Neural cell (in vitro differentiated cells): ENCODE measurements around the gene ADAMTSL2. TPM values are rescaled to one million over a fixed set of nuclear protein-coding genes. Genes with fewer than 3 reads are reported as not detected.

Experiments used
- H2AFZ ChIP-seq: fragments of 200-600, 300-800 bp; sonication (generic), shearing (Covaris generic); 2 replicates; pipeline ENCODE4 v1.6.0; 2014; ENCODE audit warnings: low read depth, mild to moderate bottlenecking, antibody characterized with exemption, low read length, moderate library complexity
- H3F3A ChIP-seq: fragments of 200-600 bp; shearing (Covaris generic); 2 replicates; pipeline ENCODE4 v1.6.1; 2016; ENCODE audit warnings: mild to moderate bottlenecking, moderate library complexity, mixed read lengths, antibody characterized with exemption, low read length; ENCODE audit not compliant: insufficient read depth, poor library complexity, severe bottlenecking
- H3K27ac ChIP-seq: fragments of 200-600, 300-800 bp; sonication (generic), shearing (Covaris generic); 2 replicates; pipeline ENCODE4 v1.5.1; 2014; ENCODE audit warnings: mild to moderate bottlenecking, low read length, moderate library complexity
- H3K27me3 ChIP-seq: fragments of 300-800, 200-600 bp; sonication (generic), shearing (Covaris generic); 2 replicates; pipeline ENCODE4 v1.6.0; 2014; ENCODE audit warnings: mild to moderate bottlenecking, low read depth, low read length, moderate library complexity; ENCODE audit not compliant: insufficient read depth
- H3K36me3 ChIP-seq: fragments of 300-800, 200-600 bp; sonication (generic), shearing (Covaris generic); 2 replicates; pipeline ENCODE4 v1.5.1; 2014; ENCODE audit warnings: mild to moderate bottlenecking, antibody characterized with exemption, low read length, moderate library complexity; ENCODE audit not compliant: insufficient read depth
- H3K4me2 ChIP-seq: fragments of 300-800, 200-600 bp; sonication (generic), shearing (Covaris generic); 2 replicates; pipeline ENCODE4 v1.6.0; 2014; ENCODE audit warnings: mild to moderate bottlenecking, low read length
- H3K4me3 ChIP-seq: fragments of 300-800, 200-600 bp; sonication (generic), shearing (Covaris generic); 2 replicates; pipeline ENCODE4 v1.5.1; 2014; ENCODE audit warnings: mild to moderate bottlenecking, low read length, moderate library complexity
- H3K79me2 ChIP-seq: fragments of 200-600 bp; shearing (Covaris generic); replicated peaks from 2 replicates; pipeline ENCODE4 v1.6.0; 2014; ENCODE audit warnings: mild to moderate bottlenecking, low read length, moderate library complexity; ENCODE audit not compliant: insufficient read depth
- H3K9ac ChIP-seq: fragments of 300-800, 200-600 bp; sonication (generic), shearing (Covaris generic); 2 replicates; pipeline ENCODE4 v1.6.1; 2016; ENCODE audit warnings: mild to moderate bottlenecking, low read length, mixed read lengths
- H3K9me2 ChIP-seq: fragments of 200-600 bp; shearing (Covaris generic); 2 replicates; pipeline ENCODE4 v1.6.1; 2016; ENCODE audit warnings: mild to moderate bottlenecking, low read length, mixed read lengths; ENCODE audit not compliant: insufficient read depth
- H3K9me3 ChIP-seq: fragments of 200-600, 300-800 bp; sonication (generic), shearing (Covaris generic); 2 replicates; pipeline ENCODE4 v1.6.1; 2016; ENCODE audit warnings: mild to moderate bottlenecking, mixed run types, low read length, moderate library complexity, mixed read lengths
- H4K20me1 ChIP-seq: fragments of 200-600 bp; shearing (Covaris generic); 2 replicates; pipeline ENCODE4 v1.6.1; 2016; ENCODE audit warnings: mild to moderate bottlenecking, mixed run types; ENCODE audit not compliant: insufficient read depth
- EP300 ChIP-seq: fragments of 450-650 bp; conservative IDR thresholded peaks from 2 replicates; pipeline ENCODE4 v1.6.1; 2014; ENCODE audit warnings: antibody characterized with exemption, mild to moderate bottlenecking, moderate library complexity; ENCODE audit not compliant: poor library complexity, severe bottlenecking
- EZH2 ChIP-seq: fragments of 200-600, 300-800 bp; shearing (Covaris generic), sonication (generic); IDR thresholded peaks from 2 replicates; pipeline ENCODE4 v1.6.1; 2014; ENCODE audit warnings: antibody characterized with exemption, low read length, borderline replicate concordance, mild to moderate bottlenecking; ENCODE audit not compliant: insufficient read depth, poor library complexity, severe bottlenecking
- MXI1 ChIP-seq: fragments of 450-650 bp; conservative IDR thresholded peaks from 2 replicates; pipeline ENCODE4 v1.6.1; 2014; ENCODE audit warnings: antibody characterized with exemption, mild to moderate bottlenecking; ENCODE audit not compliant: poor library complexity, severe bottlenecking
- POLR2AphosphoS5 ChIP-seq: IDR thresholded peaks from 2 replicates; pipeline ENCODE4 v1.6.1; 2012
- RAD21 ChIP-seq: fragments of 450-650 bp; conservative IDR thresholded peaks from 2 replicates; pipeline ENCODE4 v1.6.1; 2014; ENCODE audit warnings: antibody characterized with exemption, mild to moderate bottlenecking, moderate library complexity
- SMC3 ChIP-seq: fragments of 450-650 bp; conservative IDR thresholded peaks from 2 replicates; pipeline ENCODE4 v1.6.1; 2014; ENCODE audit warnings: antibody characterized with exemption, mild to moderate bottlenecking, moderate library complexity; ENCODE audit not compliant: poor library complexity
- TAF1 ChIP-seq: IDR thresholded peaks from 2 replicates; pipeline ENCODE4 v1.6.1; 2012; ENCODE audit warnings: low read depth
- polyA plus RNA-seq: library from polyadenylated mRNA; depleted of rRNA; stranded (reverse); fragments of >200 nt; gene quantifications from 2 replicates; pipeline ENCODE4 v1.2.3, GENCODE V29; 2014
- TF ChIP-seq, protein P1 (sequence below): fragments of 450-650 bp; IDR thresholded peaks from 2 replicates; pipeline ENCODE4 v1.5.1; 2014; ENCODE audit warnings: antibody characterized with exemption, mild to moderate bottlenecking, moderate library complexity; ENCODE audit not compliant: poor library complexity, severe bottlenecking
- TF ChIP-seq, protein P2 (sequence below): IDR thresholded peaks from 2 replicates; pipeline ENCODE4 v1.6.1; 2012; ENCODE audit warnings: borderline replicate concordance

Gene ADAMTSL2
- polyA plus RNA-seq, 1 donor from 2014 or later, result 0.85 TPM

DNA sequence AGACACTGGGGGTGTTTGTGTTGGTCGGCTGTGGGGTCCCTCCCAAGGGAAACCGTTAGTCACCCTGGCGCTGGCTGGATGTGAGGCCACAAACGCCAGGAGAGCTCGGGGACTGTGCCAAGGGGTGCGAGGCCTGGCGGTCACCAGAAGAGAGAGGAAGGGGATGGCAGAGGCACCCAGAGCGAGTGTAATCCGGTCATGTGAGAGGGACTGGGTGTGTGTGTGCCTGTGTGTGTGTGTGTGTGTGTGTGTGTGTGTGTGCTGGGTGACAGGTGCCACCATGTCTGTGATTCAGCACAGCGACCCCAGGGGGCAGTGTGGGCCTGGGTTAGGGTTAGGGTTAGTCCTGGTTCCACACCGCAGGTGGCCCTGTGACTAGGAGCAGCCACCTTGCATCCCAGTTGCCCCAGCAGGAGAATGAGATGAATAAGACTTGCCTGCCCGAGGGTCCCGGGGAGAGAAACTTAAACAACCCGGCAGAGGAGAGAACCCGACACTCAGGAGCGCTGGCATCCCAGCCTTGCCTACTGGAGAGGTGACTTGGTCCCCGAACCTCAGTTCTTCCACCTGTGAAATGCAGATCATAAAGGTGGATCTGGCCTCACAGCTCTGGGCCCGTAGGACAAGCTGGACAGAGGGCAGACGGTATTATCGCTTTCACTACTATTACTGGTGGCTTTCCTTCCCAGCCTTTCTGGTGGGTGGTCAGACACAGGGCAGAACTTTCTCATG lies 1.4 kb upstream of the ADAMTSL2 start:
- no peak for TF ChIP-seq POLR2AphosphoS5
- TF ChIP-seq, protein P1, sequence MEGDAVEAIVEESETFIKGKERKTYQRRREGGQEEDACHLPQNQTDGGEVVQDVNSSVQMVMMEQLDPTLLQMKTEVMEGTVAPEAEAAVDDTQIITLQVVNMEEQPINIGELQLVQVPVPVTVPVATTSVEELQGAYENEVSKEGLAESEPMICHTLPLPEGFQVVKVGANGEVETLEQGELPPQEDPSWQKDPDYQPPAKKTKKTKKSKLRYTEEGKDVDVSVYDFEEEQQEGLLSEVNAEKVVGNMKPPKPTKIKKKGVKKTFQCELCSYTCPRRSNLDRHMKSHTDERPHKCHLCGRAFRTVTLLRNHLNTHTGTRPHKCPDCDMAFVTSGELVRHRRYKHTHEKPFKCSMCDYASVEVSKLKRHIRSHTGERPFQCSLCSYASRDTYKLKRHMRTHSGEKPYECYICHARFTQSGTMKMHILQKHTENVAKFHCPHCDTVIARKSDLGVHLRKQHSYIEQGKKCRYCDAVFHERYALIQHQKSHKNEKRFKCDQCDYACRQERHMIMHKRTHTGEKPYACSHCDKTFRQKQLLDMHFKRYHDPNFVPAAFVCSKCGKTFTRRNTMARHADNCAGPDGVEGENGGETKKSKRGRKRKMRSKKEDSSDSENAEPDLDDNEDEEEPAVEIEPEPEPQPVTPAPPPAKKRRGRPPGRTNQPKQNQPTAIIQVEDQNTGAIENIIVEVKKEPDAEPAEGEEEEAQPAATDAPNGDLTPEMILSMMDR, result peak; percentile 71
- TF ChIP-seq SMC3, result peak; percentile 81
- no peak for TF ChIP-seq EP300
- TF ChIP-seq EZH2, result no peak
- no peak for TF ChIP-seq TAF1
- peak; percentile 73 for TF ChIP-seq RAD21
- TF ChIP-seq, protein P2, sequence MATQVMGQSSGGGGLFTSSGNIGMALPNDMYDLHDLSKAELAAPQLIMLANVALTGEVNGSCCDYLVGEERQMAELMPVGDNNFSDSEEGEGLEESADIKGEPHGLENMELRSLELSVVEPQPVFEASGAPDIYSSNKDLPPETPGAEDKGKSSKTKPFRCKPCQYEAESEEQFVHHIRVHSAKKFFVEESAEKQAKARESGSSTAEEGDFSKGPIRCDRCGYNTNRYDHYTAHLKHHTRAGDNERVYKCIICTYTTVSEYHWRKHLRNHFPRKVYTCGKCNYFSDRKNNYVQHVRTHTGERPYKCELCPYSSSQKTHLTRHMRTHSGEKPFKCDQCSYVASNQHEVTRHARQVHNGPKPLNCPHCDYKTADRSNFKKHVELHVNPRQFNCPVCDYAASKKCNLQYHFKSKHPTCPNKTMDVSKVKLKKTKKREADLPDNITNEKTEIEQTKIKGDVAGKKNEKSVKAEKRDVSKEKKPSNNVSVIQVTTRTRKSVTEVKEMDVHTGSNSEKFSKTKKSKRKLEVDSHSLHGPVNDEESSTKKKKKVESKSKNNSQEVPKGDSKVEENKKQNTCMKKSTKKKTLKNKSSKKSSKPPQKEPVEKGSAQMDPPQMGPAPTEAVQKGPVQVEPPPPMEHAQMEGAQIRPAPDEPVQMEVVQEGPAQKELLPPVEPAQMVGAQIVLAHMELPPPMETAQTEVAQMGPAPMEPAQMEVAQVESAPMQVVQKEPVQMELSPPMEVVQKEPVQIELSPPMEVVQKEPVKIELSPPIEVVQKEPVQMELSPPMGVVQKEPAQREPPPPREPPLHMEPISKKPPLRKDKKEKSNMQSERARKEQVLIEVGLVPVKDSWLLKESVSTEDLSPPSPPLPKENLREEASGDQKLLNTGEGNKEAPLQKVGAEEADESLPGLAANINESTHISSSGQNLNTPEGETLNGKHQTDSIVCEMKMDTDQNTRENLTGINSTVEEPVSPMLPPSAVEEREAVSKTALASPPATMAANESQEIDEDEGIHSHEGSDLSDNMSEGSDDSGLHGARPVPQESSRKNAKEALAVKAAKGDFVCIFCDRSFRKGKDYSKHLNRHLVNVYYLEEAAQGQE, result no peak
- no peak for TF ChIP-seq MXI1
- Histone ChIP-seq H3K4me3 (no peak overlapping the region), H3F3A (no peaks in the 10 kb centered on the region), H3K9me2 (no peaks in the 10 kb centered on the region), H3K4me2 (no peak overlapping the region), H3K36me3 (no peaks in the 10 kb centered on the region), H3K79me2 (no peaks in the 10 kb centered on the region), H3K27me3 (no peaks in the 10 kb centered on the region), H3K27ac (no peak overlapping the region), H4K20me1 (no peaks in the 10 kb centered on the region), H3K9me3 (no peaks in the 10 kb centered on the region), H3K9ac (no peak overlapping the region), H2AFZ (no peak overlapping the region)

DNA sequence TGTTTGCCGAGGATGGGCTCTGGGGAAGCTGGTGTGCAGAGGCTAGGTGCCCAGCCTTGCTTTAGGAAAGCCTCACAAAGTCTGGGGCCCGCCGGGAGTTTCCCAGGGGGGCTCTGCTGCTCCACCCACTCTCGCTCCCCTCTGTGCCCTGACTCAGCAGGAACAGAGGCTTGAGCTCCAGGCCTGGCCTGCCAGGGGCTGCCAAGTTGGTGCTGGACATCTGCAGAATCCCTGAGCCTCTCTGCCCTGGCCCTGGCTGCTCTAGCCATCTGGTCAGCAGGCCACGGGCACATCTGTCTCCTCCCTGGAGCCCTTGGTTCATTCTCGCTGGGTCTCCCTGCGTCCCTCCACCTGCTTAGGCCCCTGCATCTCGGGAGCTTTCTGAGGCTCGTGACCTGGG lies 647 bp upstream of the ADAMTSL2 start:
- Histone ChIP-seq H3K4me2 (no peak overlapping the region), H3K27ac (no peak overlapping the region), H3K9me3 (no peaks in the 10 kb centered on the region), H2AFZ (no peak overlapping the region), H3K79me2 (no peaks in the 10 kb centered on the region), H3F3A (no peaks in the 10 kb centered on the region), H3K27me3 (no peaks in the 10 kb centered on the region), H3K4me3 (peak overlapping the region; percentile 51), H3K36me3 (no peaks in the 10 kb centered on the region), H4K20me1 (no peaks in the 10 kb centered on the region), H3K9me2 (no peaks in the 10 kb centered on the region), H3K9ac (peak overlapping the region; percentile 29)
- TF ChIP-seq RAD21 (no peak), SMC3 (no peak), EP300 (no peak), EZH2 (no peak), TAF1 (no peak), POLR2AphosphoS5 (no peak), MXI1 (no peak)
- TF ChIP-seq, protein P1, result no peak
- TF ChIP-seq, protein P2, result no peak
